IMR-90 (cell line): ENCODE results near the gene RSPH3. TPM values are rescaled to one million over a fixed set of nuclear protein-coding genes. Genes with fewer than 3 reads are reported as not detected.
"Not testable (repeated sequence)": the region's sequence is repeated elsewhere in the genome, so short reads cannot be mapped to it uniquely, and the experiment has no call there.

Experiments used
- ATAC-seq: fragments of 200-7000 bp; cut with Tn5 transposase; 2 replicates; pipeline ENCODE4 v1.9.1; 2020; ENCODE audit warnings: low read depth, mild to moderate bottlenecking, moderate library complexity
- BruUV-seq: library from RNA; stranded (reverse); fragments of 400-500 nt; replicated peaks from 2 replicates; lab custom pipeline; 2021; lab: Mats Ljungman, UMichigan
- CTCF ChIA-PET: fragments of 300-600 bp; formaldehyde crosslinking; extraction: SDS; loops from one replicate; lab custom pipeline; 2021; ENCODE audit warnings: antibody characterized with exemption; lab: Yijun Ruan, JAX
- POLR2A ChIA-PET: fragments of 300-600 bp; sonication (Branson Sonifier 250); formaldehyde crosslinking; loops from one replicate; lab custom pipeline; 2022; ENCODE audit warnings: antibody characterized with exemption; ENCODE audit not compliant: unreplicated experiment; lab: Charles Lee
- DNase-seq: peaks from one replicate; pipeline ENCODE4 v3.0.0; 2013
- H2AFZ ChIP-seq: replicated peaks from 2 replicates; pipeline ENCODE3; 2013; ENCODE audit warnings: low read length, mild to moderate bottlenecking; ENCODE audit not compliant: poor library complexity
- H2AK5ac ChIP-seq: 2 replicates; pipeline ENCODE4 v1.6.1; 2013; ENCODE audit warnings: low read depth, low read length, inconsistent platforms
- H2AK9ac ChIP-seq: replicated peaks from 2 replicates; pipeline ENCODE3; 2013; ENCODE audit warnings: mild to moderate bottlenecking, low read depth, low read length, moderate library complexity; ENCODE audit not compliant: poor library complexity
- H2BK120ac ChIP-seq: 2 replicates; pipeline ENCODE4 v1.6.1; 2013; ENCODE audit warnings: low read depth, low read length, inconsistent platforms
- H2BK15ac ChIP-seq: 3 replicates; pipeline ENCODE4 v1.6.1; 2013; ENCODE audit warnings: low read depth, low read length, inconsistent platforms
- H2BK20ac ChIP-seq: 2 replicates; pipeline ENCODE4 v1.6.1; 2013; ENCODE audit warnings: low read depth, mild to moderate bottlenecking, inconsistent platforms, low read length, moderate library complexity
- H2BK5ac ChIP-seq: 2 replicates; pipeline ENCODE4 v1.6.1; 2013; ENCODE audit warnings: mild to moderate bottlenecking, low read depth, low read length, inconsistent platforms; ENCODE audit not compliant: poor library complexity, severe bottlenecking
- H3K14ac ChIP-seq: replicated peaks from 2 replicates; pipeline ENCODE4 v1.6.1; 2013; ENCODE audit warnings: low read depth, low read length, inconsistent platforms
- H3K18ac ChIP-seq: 2 replicates; pipeline ENCODE4 v1.6.1; 2013; ENCODE audit warnings: low read depth, low read length, control low read depth
- H3K23ac ChIP-seq: 2 replicates; pipeline ENCODE4 v1.6.1; 2013; ENCODE audit warnings: low read depth, low read length, inconsistent platforms
- H3K27ac ChIP-seq: 2 replicates; pipeline ENCODE4 v1.5.1; 2013; ENCODE audit warnings: mild to moderate bottlenecking, control low read depth, low read length; ENCODE audit not compliant: insufficient read depth
- H3K27me3 ChIP-seq: 2 replicates; pipeline ENCODE4 v1.6.1; 2013; ENCODE audit warnings: low read length; ENCODE audit not compliant: control insufficient read depth, insufficient read depth
- H3K36me3 ChIP-seq: 2 replicates; pipeline ENCODE4 v1.6.1; 2013; ENCODE audit warnings: low read length, mixed read lengths; ENCODE audit not compliant: control insufficient read depth, insufficient read depth
- H3K4ac ChIP-seq: 2 replicates; pipeline ENCODE4 v1.6.1; 2013; ENCODE audit warnings: low read depth, low read length, inconsistent platforms
- H3K4me1 ChIP-seq: 2 replicates; pipeline ENCODE4 v1.6.1; 2013; ENCODE audit warnings: low read length, mixed read lengths; ENCODE audit not compliant: control insufficient read depth, insufficient read depth
- H3K4me2 ChIP-seq: 2 replicates; pipeline ENCODE4 v1.6.1; 2013; ENCODE audit warnings: low read depth, mild to moderate bottlenecking, control low read depth, low read length, moderate library complexity
- H3K4me3 ChIP-seq: 2 replicates; pipeline ENCODE4 v1.5.1; 2013; ENCODE audit warnings: low read depth, mild to moderate bottlenecking, control low read depth, low read length, moderate library complexity; ENCODE audit not compliant: insufficient read depth
- H3K56ac ChIP-seq: 2 replicates; pipeline ENCODE4 v1.6.1; 2013; ENCODE audit warnings: low read length, inconsistent platforms; ENCODE audit not compliant: insufficient read depth; ENCODE audit errors: extremely low read depth
- H3K79me1 ChIP-seq, 2 experiments: 2 replicates each; pipeline ENCODE4 v1.6.1; 2013; ENCODE audit warnings: low read length in 2 of 2, inconsistent platforms in 1 of 2, low read depth in 1 of 2
- H3K9ac ChIP-seq: 2 replicates; pipeline ENCODE4 v1.6.1; 2013; ENCODE audit warnings: low read depth, low read length, control low read depth
- H3K9me1 ChIP-seq: 2 replicates; pipeline ENCODE4 v1.6.1; 2013; ENCODE audit warnings: low read length, inconsistent platforms; ENCODE audit not compliant: insufficient read depth
- H3K9me3 ChIP-seq: 2 replicates; pipeline ENCODE4 v1.6.1; 2013; ENCODE audit warnings: low read length; ENCODE audit not compliant: control insufficient read depth, insufficient read depth
- H4K20me1 ChIP-seq: 2 replicates; pipeline ENCODE4 v1.6.1; 2013; ENCODE audit warnings: low read length, inconsistent platforms; ENCODE audit not compliant: insufficient read depth
- H4K5ac ChIP-seq: 2 replicates; pipeline ENCODE4 v1.6.1; 2013; ENCODE audit warnings: mild to moderate bottlenecking, low read depth, low read length, control low read depth
- H4K8ac ChIP-seq, 2 experiments: 2 replicates each; pipeline ENCODE4 v1.6.1; 2013; ENCODE audit warnings: low read depth in 2 of 2, low read length in 2 of 2, control low read depth in 1 of 2, inconsistent platforms in 1 of 2
- H4K91ac ChIP-seq: 2 replicates; pipeline ENCODE4 v1.6.1; 2013; ENCODE audit warnings: low read depth, low read length, inconsistent platforms; ENCODE audit not compliant: insufficient read depth
- WGBS, 2 experiments: methylation state at CpG; one replicate each; pipeline versions ENCODE4 v1.1.5 to v1.1.7; 2013; ENCODE audit warnings: missing lambda C conversion rate in 2 of 2; ENCODE audit not compliant: insufficient read length in 1 of 2; ENCODE audit errors: extremely low coverage in 2 of 2; 5-methylcytosine and 5-hydroxymethylcytosine counted together
- dilution Hi-C: fragments of 300-500 bp; cut with HindIII; formaldehyde crosslinking; loops from one replicate; pipeline ENCODE4 v1.14.3; 2018; ENCODE audit warnings: low sequenced_read_pairs; ENCODE audit not compliant: unreplicated experiment
- in situ Hi-C: fragments of 300-500 bp; cut with MboI; formaldehyde crosslinking; loops from 3 replicates; pipeline ENCODE4 v1.14.3; 2019; ENCODE audit warnings: low sequenced_read_pairs, inconsistent platforms, mixed read lengths
- intact Hi-C: fragments of 100-400 bp; cut with micrococcal nuclease; formaldehyde crosslinking; loops from 2 replicates; pipeline ENCODE4 v1.10.0; 2022
- polyA plus RNA-seq, 3 experiments: library from polyadenylated mRNA; depleted of rRNA; stranded (reverse); fragments of >200 nt; gene quantifications; 2 replicates each; pipeline ENCODE4 v1.2.3, GENCODE V29; 2012; ENCODE audit warnings: low replicate concordance in 1 of 3
- total RNA-seq: library from RNA; depleted of rRNA; stranded (reverse); fragments of >200 nt; gene quantifications from 2 replicates; pipeline ENCODE4 v1.2.3, GENCODE V29; 2012

Gene RSPH3
- total and polyA plus RNA-seq, 2 of the 4 experiments (the other 2 are of a cell fraction) = 1.7 to 3.0 TPM

- H3K23ac ChIP-seq, H3K56ac ChIP-seq, in situ Hi-C loops, H3K4ac ChIP-seq, H2BK15ac ChIP-seq, H3K9ac ChIP-seq, H3K18ac ChIP-seq, H2AK5ac ChIP-seq, DNase-seq, H3K36me3 ChIP-seq, H3K9me1 ChIP-seq, H2BK20ac ChIP-seq, H2AK9ac ChIP-seq, H4K20me1 ChIP-seq, H3K9me3 ChIP-seq, H3K4me1 ChIP-seq, H3K4me3 ChIP-seq, H3K27ac ChIP-seq, H4K91ac ChIP-seq, dilution Hi-C loops, H2BK5ac ChIP-seq, H2BK120ac ChIP-seq, ATAC-seq, H3K4me2 ChIP-seq, H3K79me1 ChIP-seq, H3K14ac ChIP-seq, H4K8ac ChIP-seq, BruUV-seq, H2AFZ ChIP-seq, POLR2A ChIA-PET, H4K5ac ChIP-seq, intact Hi-C loops: not testable (repeated sequence)
- H3K27me3 ChIP-seq = peaks cover 40% of the 10 kb centered on the region
- WGBS, 2 experiments = no CpG with 5 or more reads among the region's 12 CpGs
- CTCF ChIA-PET = interaction anchor here (0.8 kb wide), 1 partner anchor 11 kb away, joined by 3 read pairs; no protein-coding TSS in a partner anchor
Observed at GRCh38 chr6:159038318-159038717, 38.3 kb upstream of the RSPH3 start.
